Neutrophil (primary cell): ENCODE measurements around the gene UGT3A2.

ENCODE experiments used
- H3K27ac ChIP-seq: fragments of 200-600 bp; sonication (generic); 2 replicates; pipeline ENCODE4 v1.5.1; 2016; ENCODE audit warnings: mild to moderate bottlenecking, moderate library complexity
- H3K27me3 ChIP-seq: fragments of 200-600 bp; sonication (generic); 2 replicates; pipeline ENCODE4 v1.6.0; 2016; ENCODE audit warnings: mild to moderate bottlenecking
- H3K36me3 ChIP-seq: fragments of 200-600 bp; sonication (generic); 2 replicates; pipeline ENCODE4 v1.5.1; 2017
- H3K4me1 ChIP-seq, 2 experiments: fragments of 200-600 bp in 1 of 2; sonication (generic) in 1 of 2; 1 replicate in 1 of 2; 2 replicates in 1 of 2; pipeline versions ENCODE4 v1.5.1 to v1.6.1; 2013 to 2016; ENCODE audit warnings: low read depth in 1 of 2, low read length in 1 of 2, mild to moderate bottlenecking in 1 of 2, moderate library complexity in 1 of 2; ENCODE audit not compliant: control insufficient read depth in 1 of 2, insufficient read depth in 1 of 2
- H3K4me3 ChIP-seq, 2 experiments: fragments of 200-600 bp in 1 of 2; sonication (generic) in 1 of 2; 1 replicate in 1 of 2; 2 replicates in 1 of 2; pipeline ENCODE4 v1.5.1; 2013 to 2016; ENCODE audit warnings: low read depth in 1 of 2, low read length in 1 of 2, mild to moderate bottlenecking in 1 of 2, moderate library complexity in 1 of 2
- H3K9me3 ChIP-seq: fragments of 200-600 bp; sonication (generic); 2 replicates; pipeline ENCODE4 v1.5.1; 2016
- CTCF ChIP-seq: fragments of 200-600 bp; sonication (generic); IDR thresholded peaks from 2 replicates; pipeline ENCODE4 v1.5.1; 2016; ENCODE audit warnings: antibody characterized with exemption

Gene UGT3A2

GRCh38 chr5:35988529-35988928, 78.2 kb downstream of the UGT3A2 start:
- peaks cover 25% of the 10 kb centered on the region for H3K27me3 ChIP-seq
- TF ChIP-seq CTCF, result no peak

GRCh38 chr5:35987776-35988175, 78.9 kb downstream of the UGT3A2 start:
- no peak overlapping the region for H3K27ac ChIP-seq

More at GRCh38 chr5:35988529-35988928, 78.2 kb downstream of the UGT3A2 start:
- Histone ChIP-seq H3K36me3 (no peaks in the 10 kb centered on the region), H3K4me1 (no peaks in the 10 kb centered on the region), H3K27ac (no peak overlapping the region), H3K9me3 (no peaks in the 10 kb centered on the region), H3K4me3 (no peak overlapping the region)

More at GRCh38 chr5:35987776-35988175, 78.9 kb downstream of the UGT3A2 start:
- Histone ChIP-seq H3K4me1 (no peaks in the 10 kb centered on the region), H3K36me3 (no peaks in the 10 kb centered on the region), H3K4me3 (no peak overlapping the region), H3K9me3 (no peaks in the 10 kb centered on the region), H3K27me3 (peaks cover 23% of the 10 kb centered on the region)
- TF ChIP-seq CTCF, result no peak
